HepG2 (cell line): ENCODE results near the gene SPOPL. TPM values are rescaled to one million over a fixed set of nuclear protein-coding genes. Genes with fewer than 3 reads are reported as not detected.

Experiments used
- CEBPB ChIP-seq: IDR thresholded peaks from 2 replicates; pipeline ENCODE4 v1.6.1; 2011; ENCODE audit warnings: low read depth, low read length, improper control_type of control experiment, borderline replicate concordance
- CEBPZ ChIP-seq: IDR thresholded peaks from 2 replicates; pipeline ENCODE4 v1.6.1; 2012; ENCODE audit warnings: low read length, improper control_type of control experiment
- CHD4 ChIP-seq: fragments of 200-600 bp; sonication (generic); IDR thresholded peaks from 2 replicates; pipeline ENCODE4 v1.7.0; 2017; ENCODE audit warnings: mild to moderate bottlenecking, low read length, borderline replicate concordance
- FUBP1 ChIP-seq: sonication (generic); formaldehyde crosslinking; IDR thresholded peaks from 2 replicates; pipeline ENCODE4 v1.5.1; 2020; ENCODE audit warnings: missing genetic modification reagents, mild to moderate bottlenecking, borderline replicate concordance
- GABPB1 ChIP-seq: IDR thresholded peaks from 2 replicates; pipeline ENCODE4 v1.6.1; 2016; ENCODE audit warnings: mild to moderate bottlenecking, missing genetic modification reagents, moderate library complexity, missing compliant biosample characterization
- HNF4A ChIP-seq: sonication (generic); formaldehyde crosslinking; IDR thresholded peaks from 2 replicates; pipeline ENCODE4 v1.4.0; 2020; ENCODE audit warnings: missing genetic modification reagents
- HNRNPUL1 ChIP-seq: fragments of 200-400 bp; formaldehyde crosslinking; IDR thresholded peaks from 2 replicates; pipeline ENCODE4 v1.6.1; 2017; ENCODE audit warnings: low read depth, mild to moderate bottlenecking, low read length, moderate library complexity
- MTERF4 ChIP-seq: sonication (generic); formaldehyde crosslinking; IDR thresholded peaks from 2 replicates; pipeline ENCODE4 v1.8.0; 2023; ENCODE audit warnings: mild to moderate bottlenecking, missing genetic modification reagents
- PHB2 ChIP-seq: fragments of 450-650 bp; IDR thresholded peaks from 2 replicates; pipeline ENCODE4 v1.6.1; 2018; ENCODE audit not compliant: partially characterized antibody
- REL ChIP-seq: sonication (generic); formaldehyde crosslinking; conservative IDR thresholded peaks from 2 replicates; pipeline ENCODE4 v1.8.0; 2022; ENCODE audit warnings: mild to moderate bottlenecking, missing genetic modification reagents, moderate library complexity
- SMC3 ChIP-seq: IDR thresholded peaks from 2 replicates; pipeline ENCODE4 v1.6.1; 2011; ENCODE audit warnings: low read length, improper control_type of control experiment
- ZNF12 ChIP-seq: sonication (generic); formaldehyde crosslinking; IDR thresholded peaks from 2 replicates; pipeline ENCODE4 v1.5.0; 2020; ENCODE audit warnings: missing genetic modification reagents
- ZNF720 ChIP-seq: sonication (generic); formaldehyde crosslinking; IDR thresholded peaks from 2 replicates; pipeline ENCODE4 v1.4.0; 2020; ENCODE audit warnings: missing genetic modification reagents
- ZNF792 ChIP-seq: IDR thresholded peaks from 2 replicates; pipeline ENCODE4 v1.6.1; 2016
- polyA plus RNA-seq, 8 experiments: library from polyadenylated mRNA; depleted of rRNA in 3 of 8; stranded (reverse) in 7 of 8; unstranded in 1 of 8; fragments of >200 nt; fragmentation: Illumina TruSeq in 4 of 8; extraction: Trizol in 4 of 8; gene quantifications; 2 replicates each; pipeline versions ENCODE4 v1.2.1 to v1.2.3, GENCODE V29; 2011 to 2016; ENCODE audit warnings: low read depth in 4 of 8, missing spikeins in 1 of 8, mixed read lengths in 1 of 8; ENCODE audit not compliant: insufficient read depth in 1 of 8
- total RNA-seq, 5 experiments: library from RNA; depleted of rRNA; stranded (reverse); fragments of >200 nt; fragmentation: Illumina TruSeq; extraction: Trizol; gene quantifications; 2 replicates each; pipeline ENCODE4 v1.2.3, GENCODE V29; 2016; ENCODE audit warnings: low read depth in 1 of 5
- TF ChIP-seq, protein P1 (sequence below): IDR thresholded peaks from 2 replicates; pipeline ENCODE4 v1.6.1; 2016; ENCODE audit warnings: missing compliant biosample characterization, missing genetic modification reagents, borderline replicate concordance
- TF ChIP-seq, protein P2 (sequence below): sonication (generic); formaldehyde crosslinking; IDR thresholded peaks from 2 replicates; pipeline ENCODE4 v1.5.0; 2020; ENCODE audit warnings: mild to moderate bottlenecking, low read depth, missing genetic modification reagents, borderline replicate concordance
- TF ChIP-seq, protein P3 (sequence below): sonication (generic); formaldehyde crosslinking; IDR thresholded peaks from 2 replicates; pipeline ENCODE4 v1.4.0; 2020; ENCODE audit warnings: mild to moderate bottlenecking, missing genetic modification reagents
- TF ChIP-seq, protein P4 (sequence below): sonication (generic); formaldehyde crosslinking; IDR thresholded peaks from 2 replicates; pipeline ENCODE4 v1.5.0; 2020; ENCODE audit warnings: mild to moderate bottlenecking, missing genetic modification reagents
- TF ChIP-seq, protein P5 (sequence below): sonication (generic); formaldehyde crosslinking; IDR thresholded peaks from 2 replicates; pipeline ENCODE4 v1.8.0; 2022; ENCODE audit warnings: mild to moderate bottlenecking, missing genetic modification reagents

Gene SPOPL
- total and polyA plus RNA-seq, 2 of the 13 experiments (the other 11 are each of a cell fraction or from before 2014, with no cell fraction given) = 12.6 to 51.6 TPM

DNA sequence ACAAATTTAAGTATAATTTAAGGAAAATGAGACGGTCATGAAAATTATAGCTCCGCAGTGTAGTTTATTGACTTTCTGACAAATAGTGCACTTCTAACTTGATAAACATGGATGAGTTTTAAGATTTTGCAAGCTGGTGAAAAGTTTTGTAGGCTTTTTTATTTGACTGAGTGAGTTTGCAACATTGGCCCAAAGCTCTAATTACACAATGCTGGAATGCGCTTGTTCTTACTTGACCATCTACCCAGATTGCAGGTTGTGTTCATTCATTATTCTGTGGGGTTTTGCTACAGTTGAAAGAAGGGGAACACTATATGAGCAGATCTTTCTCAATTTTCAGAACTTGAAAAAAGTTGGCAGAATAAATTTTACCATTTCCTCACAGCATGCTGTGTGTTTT is 13.5 kb downstream of the SPOPL start (continued):
- TF ChIP-seq MTERF4 (no peak), ZNF792 (CRISPR knock-in tag) (no peak), HNRNPUL1 (no peak), HNF4A (CRISPR knock-in tag) (no peak), SMC3 (0 out of 2 replicates have a peak, but pooled peaks have one; percentile 4), ZNF12 (CRISPR knock-in tag) (no peak), CEBPB (peak; percentile 83), FUBP1 (CRISPR knock-in tag) (no peak), PHB2 (no peak), GABPB1 (CRISPR knock-in tag) (no peak), REL (CRISPR knock-in tag) (no peak), CEBPZ (no peak), CHD4 (no peak), ZNF720 (CRISPR knock-in tag) (no peak)
- TF ChIP-seq, protein P1, sequence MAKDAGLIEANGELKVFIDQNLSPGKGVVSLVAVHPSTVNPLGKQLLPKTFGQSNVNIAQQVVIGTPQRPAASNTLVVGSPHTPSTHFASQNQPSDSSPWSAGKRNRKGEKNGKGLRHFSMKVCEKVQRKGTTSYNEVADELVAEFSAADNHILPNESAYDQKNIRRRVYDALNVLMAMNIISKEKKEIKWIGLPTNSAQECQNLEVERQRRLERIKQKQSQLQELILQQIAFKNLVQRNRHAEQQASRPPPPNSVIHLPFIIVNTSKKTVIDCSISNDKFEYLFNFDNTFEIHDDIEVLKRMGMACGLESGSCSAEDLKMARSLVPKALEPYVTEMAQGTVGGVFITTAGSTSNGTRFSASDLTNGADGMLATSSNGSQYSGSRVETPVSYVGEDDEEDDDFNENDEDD = no peak
- TF ChIP-seq, protein P2, sequence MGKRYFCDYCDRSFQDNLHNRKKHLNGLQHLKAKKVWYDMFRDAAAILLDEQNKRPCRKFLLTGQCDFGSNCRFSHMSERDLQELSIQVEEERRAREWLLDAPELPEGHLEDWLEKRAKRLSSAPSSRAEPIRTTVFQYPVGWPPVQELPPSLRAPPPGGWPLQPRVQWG (CRISPR knock-in tag) = no peak
- TF ChIP-seq, protein P3, sequence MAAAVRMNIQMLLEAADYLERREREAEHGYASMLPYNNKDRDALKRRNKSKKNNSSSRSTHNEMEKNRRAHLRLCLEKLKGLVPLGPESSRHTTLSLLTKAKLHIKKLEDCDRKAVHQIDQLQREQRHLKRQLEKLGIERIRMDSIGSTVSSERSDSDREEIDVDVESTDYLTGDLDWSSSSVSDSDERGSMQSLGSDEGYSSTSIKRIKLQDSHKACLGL (CRISPR knock-in tag) = no peak
- TF ChIP-seq, protein P4, sequence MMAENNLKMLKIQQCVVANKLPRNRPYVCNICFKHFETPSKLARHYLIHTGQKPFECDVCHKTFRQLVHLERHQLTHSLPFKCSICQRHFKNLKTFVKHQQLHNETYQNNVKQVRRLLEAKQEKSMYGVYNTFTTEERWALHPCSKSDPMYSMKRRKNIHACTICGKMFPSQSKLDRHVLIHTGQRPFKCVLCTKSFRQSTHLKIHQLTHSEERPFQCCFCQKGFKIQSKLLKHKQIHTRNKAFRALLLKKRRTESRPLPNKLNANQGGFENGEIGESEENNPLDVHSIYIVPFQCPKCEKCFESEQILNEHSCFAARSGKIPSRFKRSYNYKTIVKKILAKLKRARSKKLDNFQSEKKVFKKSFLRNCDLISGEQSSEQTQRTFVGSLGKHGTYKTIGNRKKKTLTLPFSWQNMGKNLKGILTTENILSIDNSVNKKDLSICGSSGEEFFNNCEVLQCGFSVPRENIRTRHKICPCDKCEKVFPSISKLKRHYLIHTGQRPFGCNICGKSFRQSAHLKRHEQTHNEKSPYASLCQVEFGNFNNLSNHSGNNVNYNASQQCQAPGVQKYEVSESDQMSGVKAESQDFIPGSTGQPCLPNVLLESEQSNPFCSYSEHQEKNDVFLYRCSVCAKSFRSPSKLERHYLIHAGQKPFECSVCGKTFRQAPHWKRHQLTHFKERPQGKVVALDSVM (CRISPR knock-in tag) = no peak
- TF ChIP-seq, protein P5, sequence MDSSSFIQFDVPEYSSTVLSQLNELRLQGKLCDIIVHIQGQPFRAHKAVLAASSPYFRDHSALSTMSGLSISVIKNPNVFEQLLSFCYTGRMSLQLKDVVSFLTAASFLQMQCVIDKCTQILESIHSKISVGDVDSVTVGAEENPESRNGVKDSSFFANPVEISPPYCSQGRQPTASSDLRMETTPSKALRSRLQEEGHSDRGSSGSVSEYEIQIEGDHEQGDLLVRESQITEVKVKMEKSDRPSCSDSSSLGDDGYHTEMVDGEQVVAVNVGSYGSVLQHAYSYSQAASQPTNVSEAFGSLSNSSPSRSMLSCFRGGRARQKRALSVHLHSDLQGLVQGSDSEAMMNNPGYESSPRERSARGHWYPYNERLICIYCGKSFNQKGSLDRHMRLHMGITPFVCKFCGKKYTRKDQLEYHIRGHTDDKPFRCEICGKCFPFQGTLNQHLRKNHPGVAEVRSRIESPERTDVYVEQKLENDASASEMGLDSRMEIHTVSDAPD (CRISPR knock-in tag) = no peak
